ENCODE data around the gene TLK2.
"Not testable (repeated sequence)": the region's sequence is repeated elsewhere in the genome, so short reads cannot be mapped to it uniquely, and the experiment has no call there.

The TLK2 gene

DNA sequence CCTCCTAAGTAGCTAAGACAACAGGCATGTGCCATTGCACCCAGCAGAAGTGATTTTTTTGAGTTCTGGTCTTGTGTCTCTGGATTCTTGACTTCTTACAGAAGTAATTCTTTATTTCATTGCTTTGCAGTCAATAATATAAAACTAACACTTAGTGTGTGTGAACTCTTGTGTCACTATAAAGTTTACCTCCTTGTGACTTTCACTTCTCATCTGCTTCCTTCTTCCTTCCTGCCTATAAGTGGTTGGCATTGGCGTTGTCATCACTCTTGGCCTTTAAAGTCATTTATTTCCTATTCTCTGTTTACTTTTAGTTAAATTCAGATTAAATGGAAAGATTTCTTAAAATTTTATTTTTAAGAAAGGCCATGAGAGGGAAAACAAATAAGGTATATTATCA is 12.4 kb downstream of the TLK2 start:
- not testable (repeated sequence) for DNase-seq (ENCODE audit: low read depth in 2 of 2)

DNA sequence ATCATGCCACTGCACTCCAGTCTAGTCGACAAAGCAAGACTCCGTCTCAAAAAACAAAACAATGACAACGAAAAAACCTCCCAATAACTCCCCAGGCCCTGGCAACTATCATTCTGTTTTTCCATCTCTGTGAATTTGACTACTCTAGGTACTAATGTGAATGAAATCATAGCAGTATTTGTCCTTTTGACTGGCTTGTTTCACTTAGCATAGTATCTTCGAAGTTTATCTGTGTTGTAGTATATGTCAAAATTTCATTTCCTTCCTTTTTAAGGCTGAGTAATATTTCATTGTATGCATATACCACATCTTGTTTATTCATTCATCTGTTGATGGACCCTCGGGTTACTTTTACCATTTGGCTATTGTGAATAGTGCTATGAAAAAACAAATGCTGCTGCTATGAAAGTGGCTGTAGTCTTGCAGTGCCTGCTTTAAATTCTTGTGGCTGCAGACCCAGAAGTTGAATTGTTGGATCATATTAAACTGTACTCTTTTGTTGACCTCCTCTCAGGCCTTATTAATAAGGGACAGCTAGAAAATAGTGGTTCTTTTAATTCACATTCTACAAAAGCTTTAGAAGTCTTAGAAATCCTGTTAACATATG is 14.5 kb downstream of the TLK2 start:
- not testable (repeated sequence) for DNase-seq (ENCODE audit: low read depth in 2 of 2)

DNA sequence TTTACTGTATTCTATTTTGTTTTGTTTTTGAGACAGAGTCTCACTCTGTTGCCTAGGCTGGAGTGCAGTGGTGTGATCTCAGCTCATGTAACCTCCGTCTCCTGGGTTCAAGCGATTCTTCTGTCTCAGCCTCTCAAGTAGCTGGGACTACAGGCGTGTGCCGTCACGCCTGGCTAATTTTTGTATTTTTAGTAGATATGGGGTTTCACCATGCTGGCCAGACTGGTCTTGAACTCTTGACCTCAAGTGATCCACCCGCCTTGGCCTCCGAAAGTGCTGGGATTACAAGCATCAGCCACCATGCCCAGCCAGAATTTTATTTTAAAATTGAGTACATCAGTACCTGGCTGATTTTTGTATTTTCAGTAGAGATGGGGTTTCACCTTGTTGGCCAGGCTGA is 15.4 kb downstream of the TLK2 start:
- not testable (repeated sequence) for DNase-seq (ENCODE audit: low read depth in 2 of 2)

DNA sequence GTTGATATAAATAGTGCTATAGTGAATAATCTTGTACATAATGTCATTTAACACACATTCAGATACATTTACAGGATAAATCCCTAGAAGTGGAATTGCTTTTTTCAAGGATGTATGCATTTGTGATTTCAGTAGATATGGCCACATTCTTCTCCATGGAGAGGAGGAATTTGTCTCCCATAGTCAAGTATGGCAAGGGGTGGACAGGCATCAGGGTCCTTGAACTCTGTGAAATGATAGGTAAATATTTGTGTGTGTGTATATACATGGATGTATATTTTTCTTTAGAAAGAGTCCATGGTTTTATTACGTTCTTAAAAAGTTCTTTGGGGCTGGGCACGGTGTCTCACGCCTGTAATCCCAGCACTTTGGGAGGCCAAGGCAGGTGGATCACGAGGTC is 17.7 kb downstream of the TLK2 start:
- not testable (repeated sequence) for DNase-seq (ENCODE audit: low read depth in 2 of 2)

DNA sequence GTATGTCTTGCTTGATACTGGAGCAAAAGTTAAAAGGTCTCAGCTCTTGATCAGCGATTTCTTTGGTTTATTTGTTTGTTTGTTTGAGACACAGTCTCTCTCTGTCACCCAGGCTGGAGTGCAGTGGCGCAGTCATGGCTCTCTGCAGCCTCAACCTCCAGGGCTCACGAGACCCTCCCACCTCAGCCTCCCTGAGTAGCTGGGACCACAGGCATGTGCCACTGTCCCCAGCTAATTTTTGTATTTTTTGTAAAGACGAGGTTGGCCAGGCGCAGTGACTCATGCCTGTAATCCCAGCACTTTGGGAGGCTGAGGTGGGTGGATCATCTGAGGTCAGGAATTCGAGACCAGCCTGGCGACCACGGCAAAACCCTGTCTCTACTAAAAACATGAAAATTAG is 20.2 kb downstream of the TLK2 start:
- DNase-seq (ENCODE audit: low read depth in 2 of 2) = not testable (repeated sequence)

DNA sequence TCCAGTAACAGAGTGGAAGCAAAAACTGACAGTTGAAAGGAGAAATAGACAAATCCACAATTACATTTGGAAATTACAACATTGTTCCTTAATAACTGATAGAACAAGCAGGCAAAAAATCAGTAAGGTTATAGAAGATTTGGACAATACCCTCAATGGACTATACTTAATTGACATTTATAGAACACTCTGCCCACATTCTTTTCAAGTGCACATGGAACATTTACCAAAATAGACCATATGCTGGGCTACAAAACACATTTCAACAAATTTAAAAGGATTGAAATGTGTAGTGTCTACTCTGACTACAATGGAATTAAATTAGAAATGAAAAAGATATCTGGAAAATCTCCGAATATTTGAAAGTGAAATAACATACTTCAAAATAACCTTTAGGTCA is 21.8 kb downstream of the TLK2 start:
- DNase-seq (ENCODE audit: low read depth in 2 of 2) = not testable (repeated sequence)

DNA sequence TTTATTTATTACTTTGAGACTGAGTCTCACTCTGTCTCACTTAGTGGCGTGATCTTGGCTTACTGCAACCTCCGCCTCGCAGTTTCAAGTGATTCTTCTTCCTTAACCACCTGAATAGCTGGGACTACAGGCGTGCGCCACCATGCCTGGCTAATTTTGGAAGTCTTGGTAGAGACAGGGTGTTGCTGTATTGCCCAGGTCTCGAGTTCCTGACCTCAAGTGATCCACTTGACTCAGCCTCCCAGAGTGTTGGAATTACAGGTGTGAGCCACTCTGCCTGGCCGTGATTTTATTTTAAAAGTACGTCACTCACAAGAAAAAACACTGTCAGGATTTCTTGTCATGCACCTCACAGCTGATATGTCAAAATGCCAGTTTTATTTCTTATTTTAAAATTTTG is 26.2 kb downstream of the TLK2 start:
- not testable (repeated sequence) for DNase-seq (ENCODE audit: low read depth in 2 of 2)

DNA sequence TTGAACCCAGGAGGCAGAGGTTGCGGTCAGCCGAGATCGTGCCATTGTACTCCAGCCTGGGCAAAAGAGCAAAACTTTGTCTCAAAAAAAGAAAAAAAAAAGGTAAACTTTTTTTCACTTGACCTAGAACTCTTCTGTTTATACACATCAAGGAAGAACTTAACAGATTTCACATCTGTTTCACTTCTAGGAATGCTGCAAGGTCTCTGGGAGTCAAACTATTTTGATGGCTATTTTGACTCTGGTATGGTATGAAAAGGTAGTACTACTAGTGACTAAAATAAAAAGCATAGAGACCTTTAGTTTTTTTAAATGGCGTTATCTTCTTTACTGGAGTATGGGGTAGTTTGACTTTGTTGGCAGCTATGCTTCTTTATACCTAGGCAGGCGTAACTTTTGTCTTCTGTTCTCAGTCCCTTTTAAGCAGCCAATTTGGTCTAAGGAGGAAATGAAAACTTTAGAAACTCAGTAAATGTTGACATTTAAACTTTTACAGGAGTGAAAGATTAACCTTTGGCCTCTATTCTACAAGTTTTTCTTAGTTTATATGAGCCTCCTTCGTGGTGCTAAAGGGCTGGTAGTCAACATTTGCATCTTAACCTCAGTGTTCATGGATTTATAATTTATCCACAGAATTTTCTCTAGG is 28.7 kb downstream of the TLK2 start:
- not testable (repeated sequence) for DNase-seq (ENCODE audit: low read depth in 2 of 2)

DNA sequence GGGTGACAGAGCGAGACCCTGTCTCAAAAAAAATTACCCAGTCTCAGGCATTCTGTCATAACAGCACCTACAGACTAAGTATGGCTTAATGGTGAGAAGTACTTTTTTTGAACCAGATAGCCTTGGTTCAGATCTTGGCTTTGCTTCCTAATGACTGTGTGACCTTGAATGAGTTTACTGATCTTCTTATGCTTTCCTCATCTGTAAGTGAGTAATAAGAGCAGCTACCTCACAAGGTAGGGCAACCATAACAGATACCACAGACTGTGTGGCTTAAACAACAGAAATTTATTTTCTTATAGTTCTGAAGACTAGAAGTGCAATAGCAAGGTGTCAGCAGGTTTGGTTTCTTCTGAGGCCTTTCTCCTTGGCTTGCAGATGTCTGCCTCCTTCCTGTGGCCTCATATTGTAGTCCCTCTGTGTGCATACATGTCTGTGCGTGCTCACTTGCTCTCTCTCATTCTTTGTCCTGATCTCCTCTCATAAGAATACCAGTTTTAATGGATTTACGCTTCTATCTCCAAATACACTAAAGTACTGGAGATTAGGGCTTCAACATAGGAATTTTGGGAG is 31.7 kb downstream of the TLK2 start:
- DNase-seq (ENCODE audit: low read depth in 2 of 2) = not testable (repeated sequence)

DNA sequence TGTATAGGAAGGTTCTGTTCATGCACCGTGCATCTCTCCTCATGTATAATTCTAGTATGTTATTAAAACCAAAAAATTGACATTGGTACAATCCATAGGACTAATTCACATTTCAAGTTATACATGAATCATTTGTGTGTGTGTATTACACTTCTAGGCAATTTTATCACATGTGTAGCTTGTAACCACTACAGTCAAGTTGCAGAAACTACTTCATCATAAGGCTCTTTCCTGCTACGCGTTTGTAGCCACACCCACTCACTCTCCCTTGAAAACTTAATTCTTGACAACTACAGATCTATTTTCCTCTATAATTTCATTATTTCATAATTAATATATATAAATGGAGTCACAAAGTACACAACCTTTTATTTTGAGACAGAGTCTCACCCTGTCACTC is 32.4 kb downstream of the TLK2 start:
- not testable (repeated sequence) for DNase-seq (ENCODE audit: low read depth in 2 of 2)

DNA sequence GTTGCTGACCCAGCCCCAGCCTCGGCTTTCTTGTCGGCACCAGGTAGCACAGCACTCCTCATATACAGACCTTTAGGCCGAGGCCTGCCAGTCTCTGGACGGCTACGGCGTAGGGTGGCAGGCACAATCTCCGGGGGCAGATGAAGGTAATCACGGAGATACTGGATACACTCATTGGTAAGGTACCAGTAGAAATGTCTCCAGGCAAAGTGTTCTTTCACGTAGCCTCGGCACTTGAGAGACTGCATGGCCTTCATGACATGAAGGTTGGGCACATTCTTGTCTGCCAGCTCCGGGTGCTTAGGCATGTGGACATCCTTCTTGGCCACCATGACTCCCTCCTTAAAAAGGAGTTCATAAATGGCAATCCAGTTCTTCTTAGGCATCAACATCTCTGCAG is 37.8 kb downstream of the TLK2 start:
- not testable (repeated sequence) for DNase-seq (ENCODE audit: low read depth in 2 of 2)

DNA sequence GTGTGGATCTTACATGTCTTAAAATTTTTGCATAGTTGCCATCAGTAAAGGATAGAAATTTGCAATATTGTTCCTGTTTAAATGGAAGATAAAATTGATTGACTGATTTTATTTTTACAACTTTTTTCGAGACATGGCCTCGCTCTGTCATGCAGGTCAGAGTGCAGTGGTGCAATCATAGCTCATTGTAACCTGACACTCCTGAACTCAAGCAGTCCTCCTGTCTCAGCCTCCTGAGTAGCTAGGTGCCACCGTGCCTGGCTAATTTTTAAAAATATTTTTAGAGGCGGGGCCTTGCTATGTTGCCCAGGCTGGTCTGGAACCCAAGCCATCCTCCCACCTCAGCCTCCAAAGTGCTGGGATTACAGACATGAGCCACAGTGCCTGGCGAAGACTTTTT is 42.7 kb downstream of the TLK2 start:
- not testable (repeated sequence) for DNase-seq (ENCODE audit: low read depth in 2 of 2)

DNA sequence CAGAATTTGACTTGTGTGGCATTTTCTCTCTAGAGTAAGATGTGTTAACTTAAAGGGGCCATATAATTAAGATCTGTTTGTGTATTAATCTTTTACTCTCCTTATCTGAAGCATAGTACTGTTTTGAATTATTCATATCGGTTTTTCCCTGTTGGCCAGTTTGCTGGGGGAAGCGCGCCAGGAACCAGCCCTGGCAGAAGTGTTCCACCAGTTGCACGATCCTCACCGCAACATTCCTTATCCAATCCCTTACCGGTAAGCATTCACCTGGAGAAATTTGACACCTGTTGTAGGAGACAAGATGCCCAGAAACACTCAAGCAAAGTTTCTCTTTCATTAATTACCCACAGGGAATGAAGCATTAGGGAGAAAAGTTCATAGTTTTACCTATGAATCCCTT is 45.5 kb downstream of the TLK2 start:
- not testable (repeated sequence) for DNase-seq (ENCODE audit: low read depth in 2 of 2)

DNA sequence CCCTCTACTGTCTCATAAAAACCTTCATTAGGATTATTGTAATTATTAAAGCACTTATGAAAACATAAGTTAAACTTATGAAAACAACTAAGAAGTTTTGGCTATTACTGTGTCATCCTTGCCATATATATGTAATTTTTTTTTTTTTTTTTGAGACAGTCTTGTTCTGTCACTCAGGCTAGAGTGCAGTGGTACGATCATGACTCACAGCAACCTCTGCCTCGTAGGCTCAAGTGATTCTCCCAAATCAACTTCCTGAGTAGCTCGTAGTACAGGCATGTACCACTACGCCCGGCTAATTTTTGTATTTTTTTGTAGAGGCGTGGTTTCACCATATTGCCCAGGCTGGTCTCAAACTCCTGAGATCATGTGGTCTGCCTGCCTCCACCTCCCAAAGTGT is 46.7 kb downstream of the TLK2 start:
- DNase-seq (ENCODE audit: low read depth in 2 of 2) = not testable (repeated sequence)

DNA sequence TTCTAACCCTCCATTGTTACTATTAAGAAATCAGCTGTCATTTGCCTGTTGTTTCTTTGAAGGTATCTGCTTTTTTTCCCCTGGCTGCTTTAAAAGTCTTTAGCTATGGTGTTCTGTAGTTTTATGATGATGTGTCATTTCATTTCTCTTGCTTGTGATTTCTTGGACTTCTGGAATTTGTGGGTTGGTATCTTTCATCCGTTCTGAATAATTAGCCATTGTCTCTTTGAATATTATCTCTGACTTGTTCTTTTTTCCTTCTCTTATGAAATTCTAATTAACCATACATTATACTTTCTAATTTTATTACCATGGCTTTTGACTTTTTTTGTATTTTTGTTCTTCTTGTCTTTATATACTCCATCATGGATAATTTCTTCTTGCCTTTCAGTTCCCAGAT is 52.3 kb downstream of the TLK2 start:
- not testable (repeated sequence) for DNase-seq (ENCODE audit: low read depth in 2 of 2)

DNA sequence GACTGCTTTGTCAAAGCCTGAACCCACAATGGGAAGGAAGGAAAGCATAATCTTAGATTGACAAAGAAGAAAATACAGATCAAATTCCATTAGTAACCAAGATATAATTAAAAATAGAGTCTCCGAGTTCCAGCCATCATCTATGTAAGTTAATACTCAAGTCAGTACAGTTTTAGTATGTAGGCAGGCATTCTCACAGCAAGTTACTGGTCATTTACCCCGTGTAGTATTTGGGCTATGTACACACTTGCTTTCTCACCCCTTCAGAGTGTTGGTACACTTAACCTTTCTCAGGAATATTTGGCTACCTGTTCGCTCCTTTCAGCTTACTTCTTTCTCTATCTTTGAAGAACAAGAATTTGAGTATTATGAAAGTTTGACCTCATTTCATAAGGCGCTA is 57.9 kb downstream of the TLK2 start:
- not testable (repeated sequence) for DNase-seq (ENCODE audit: low read depth in 2 of 2)

DNA sequence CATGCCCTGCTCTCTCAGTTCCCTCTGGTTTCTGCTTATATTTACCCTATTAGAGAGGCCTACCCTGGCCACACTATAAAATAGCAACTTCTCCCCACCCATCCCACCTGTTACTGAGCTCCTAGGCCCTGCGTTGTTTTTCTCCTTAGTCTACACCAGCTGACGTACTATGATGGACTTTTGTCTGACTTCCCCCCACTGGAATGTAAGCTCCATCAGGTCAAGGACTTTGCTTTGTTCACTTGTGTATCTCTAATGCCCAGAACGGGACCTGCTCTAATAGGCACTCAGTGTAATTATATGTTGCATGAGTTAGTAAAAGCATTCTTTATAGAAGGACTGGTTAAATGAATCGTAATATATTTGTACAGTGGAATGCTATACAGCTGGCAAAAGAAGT is 62.4 kb downstream of the TLK2 start:
- not testable (repeated sequence) for DNase-seq (ENCODE audit: low read depth in 2 of 2)

DNA sequence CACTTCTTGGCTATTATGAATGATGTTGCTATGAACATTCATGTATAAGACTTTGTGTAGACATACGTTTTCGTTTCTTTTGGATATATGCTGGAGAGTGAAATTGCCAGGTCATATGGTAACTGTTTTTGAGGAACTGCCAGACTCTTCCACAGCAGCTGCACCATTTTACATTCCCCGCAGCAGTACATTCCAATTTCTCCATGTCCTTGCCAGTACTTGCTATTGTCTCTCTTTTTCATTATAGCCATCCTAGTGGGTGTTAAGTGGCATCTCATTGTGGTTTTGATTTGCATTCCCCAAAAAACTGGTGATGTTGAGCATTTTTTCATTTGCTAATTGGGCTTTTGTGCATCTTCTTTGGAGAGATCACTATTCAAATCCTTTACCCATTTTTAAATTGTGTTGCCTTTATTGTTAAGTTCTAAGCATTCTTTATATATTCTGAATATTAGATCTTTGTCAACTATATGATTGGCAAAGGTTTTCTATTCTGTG is 64.7 kb downstream of the TLK2 start:
- not testable (repeated sequence) for DNase-seq (ENCODE audit: low read depth in 2 of 2)

DNA sequence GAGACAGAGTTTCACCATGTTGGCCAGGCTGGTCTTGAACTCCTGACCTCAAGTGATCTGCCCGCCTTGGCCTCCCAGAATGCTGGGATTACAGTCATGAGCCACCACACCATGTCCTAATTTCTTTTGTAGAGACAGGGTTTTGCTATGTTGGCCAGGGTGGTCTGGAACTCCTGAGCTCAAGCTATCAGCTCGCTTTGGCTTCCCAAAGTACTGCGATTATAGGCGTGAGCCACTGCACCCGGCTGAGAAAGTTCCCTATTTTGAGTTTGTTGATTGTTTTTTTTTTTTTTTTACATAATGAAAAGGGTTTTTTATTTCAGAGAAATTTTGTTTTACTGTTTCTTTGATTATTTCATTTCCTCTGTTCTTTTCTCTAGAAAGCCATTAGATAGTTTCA is 67.4 kb downstream of the TLK2 start:
- not testable (repeated sequence) for DNase-seq (ENCODE audit: low read depth in 2 of 2)

DNA sequence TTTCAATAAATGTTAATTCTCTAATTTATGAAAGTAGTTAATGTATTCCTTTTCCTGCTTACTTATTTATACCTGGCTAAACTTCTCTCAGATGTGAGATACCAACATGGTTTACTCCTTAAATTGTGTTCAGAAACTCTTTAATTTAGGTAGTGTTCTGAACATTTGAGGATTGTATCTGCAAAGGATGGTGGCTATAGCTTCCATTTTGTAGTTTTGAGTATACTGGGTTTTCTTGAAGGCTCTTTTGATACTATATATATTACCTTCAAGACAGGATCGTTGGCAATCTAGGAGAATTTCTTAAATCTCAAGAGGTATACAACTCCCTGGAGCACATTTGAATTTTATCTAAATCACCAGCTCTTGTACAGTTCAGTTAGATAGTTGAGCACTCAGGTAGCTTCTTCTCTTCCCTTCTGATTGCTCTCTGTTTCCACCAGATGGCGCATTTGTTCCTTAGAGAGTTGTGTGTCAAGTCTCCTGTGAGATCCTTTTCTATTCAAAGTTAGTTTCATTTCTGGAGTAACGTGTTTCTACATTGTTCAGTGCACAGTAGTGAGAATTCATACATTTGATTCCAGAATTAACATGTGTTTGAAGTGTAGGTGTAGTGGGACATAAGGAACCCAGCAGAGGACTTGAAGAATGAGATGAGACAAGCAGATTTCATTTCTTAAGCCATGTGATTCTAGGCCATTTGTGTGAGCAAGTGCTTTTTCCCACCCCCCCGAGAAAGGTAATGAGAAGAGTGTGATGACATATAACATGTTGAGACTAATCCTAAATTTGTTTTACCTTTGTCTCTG is 74.4 kb downstream of the TLK2 start:
- peak in 1 of 2 donors; percentile 1 for DNase-seq (ENCODE audit: low read depth in 2 of 2)

DNA sequence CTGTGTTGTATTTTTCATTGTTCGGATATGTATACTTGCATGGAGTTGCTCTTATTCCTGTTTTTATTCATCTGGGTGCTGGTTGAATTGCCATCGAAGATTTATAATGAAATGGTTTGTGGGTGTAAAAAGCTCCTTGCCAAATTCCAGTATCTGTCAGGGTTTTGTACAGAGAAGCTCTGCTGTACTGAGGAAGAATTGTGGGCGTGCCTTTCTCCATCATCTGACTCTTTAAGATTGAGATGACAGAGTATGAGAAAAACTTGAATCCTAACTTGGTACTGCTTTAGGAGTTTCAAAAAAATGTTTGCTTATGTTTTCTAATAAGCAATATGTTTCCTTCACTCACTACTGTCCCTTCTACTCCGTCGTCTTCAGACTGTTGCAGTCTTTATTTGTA is 78.9 kb downstream of the TLK2 start:
- not testable (repeated sequence) for DNase-seq (ENCODE audit: low read depth in 2 of 2)

DNA sequence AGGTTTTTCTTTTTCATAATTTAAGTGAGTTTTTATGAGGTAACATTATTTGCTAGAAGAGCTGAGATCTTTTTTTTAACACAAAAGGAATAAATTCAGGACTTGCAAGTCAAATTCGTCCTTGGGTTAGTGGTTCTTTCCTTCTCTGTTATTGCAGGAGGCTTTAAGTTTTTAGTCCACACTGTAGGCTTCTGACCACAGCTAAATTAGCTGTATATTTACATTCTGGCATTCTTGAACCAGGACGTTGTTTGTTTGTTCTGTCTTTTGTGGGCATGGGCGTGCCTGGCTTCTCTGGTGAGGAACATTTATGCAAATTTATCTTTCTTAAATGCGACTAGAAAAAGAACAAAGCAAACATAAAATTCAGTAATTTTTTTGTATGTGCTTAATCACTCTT is 80.3 kb downstream of the TLK2 start:
- DNase-seq (ENCODE audit: low read depth in 2 of 2) = not testable (repeated sequence)
